Mesenchymal stem cell (in vitro differentiated cells and primary cell): ENCODE data around the gene HSFX2.

Experiments used
- DNase-seq: peaks from one replicate; pipeline ENCODE4 v3.0.0-alpha.2; 2013
- H2AFZ ChIP-seq: one replicate; pipeline ENCODE4 v1.6.1; 2013; ENCODE audit warnings: low read depth, mild to moderate bottlenecking, control low read depth, inconsistent platforms, low read length, moderate library complexity
- H2AK5ac ChIP-seq: 2 replicates; pipeline ENCODE4 v1.6.1; 2013; ENCODE audit warnings: low read length, moderate library complexity, mild to moderate bottlenecking, inconsistent platforms; ENCODE audit not compliant: severe bottlenecking
- H2BK120ac ChIP-seq: one replicate; pipeline ENCODE4 v1.6.1; 2013; ENCODE audit warnings: low read depth, mild to moderate bottlenecking, inconsistent platforms, low read length, moderate library complexity
- H2BK12ac ChIP-seq, 2 experiments: one replicate each; pipeline ENCODE4 v1.6.1; 2013; ENCODE audit warnings: inconsistent platforms in 2 of 2, low read length in 2 of 2, mild to moderate bottlenecking in 2 of 2, moderate library complexity in 2 of 2, control low read depth in 1 of 2
- H2BK15ac ChIP-seq: one replicate; pipeline ENCODE4 v1.6.1; 2013; ENCODE audit warnings: mild to moderate bottlenecking, low read depth, inconsistent platforms; ENCODE audit not compliant: poor library complexity, severe bottlenecking
- H2BK5ac ChIP-seq: 2 replicates; pipeline ENCODE4 v1.6.1; 2013; ENCODE audit warnings: low read depth, mild to moderate bottlenecking, low read length, control low read depth, inconsistent platforms; ENCODE audit not compliant: poor library complexity, severe bottlenecking
- H3K14ac ChIP-seq, 2 experiments: one replicate each; pipeline ENCODE4 v1.6.1; 2013; ENCODE audit warnings: inconsistent platforms in 2 of 2, low read length in 2 of 2, control low read depth in 1 of 2, mild to moderate bottlenecking in 1 of 2, moderate library complexity in 1 of 2
- H3K18ac ChIP-seq, 2 experiments: one replicate each; pipeline ENCODE4 v1.6.1; 2013; ENCODE audit warnings: inconsistent platforms in 2 of 2, low read length in 2 of 2, control low read depth in 1 of 2, low read depth in 1 of 2, mild to moderate bottlenecking in 1 of 2
- H3K23ac ChIP-seq, 2 experiments: one replicate each; pipeline ENCODE4 v1.6.1; 2013; ENCODE audit warnings: inconsistent platforms in 2 of 2, low read length in 2 of 2, mild to moderate bottlenecking in 2 of 2, moderate library complexity in 2 of 2, control low read depth in 1 of 2
- H3K27ac ChIP-seq: 2 replicates; pipeline ENCODE4 v1.5.1; 2013; ENCODE audit warnings: mild to moderate bottlenecking, moderate library complexity, low read length, control low read depth, inconsistent platforms; ENCODE audit not compliant: poor library complexity, severe bottlenecking
- H3K27me3 ChIP-seq, 2 experiments: 2 replicates each; pipeline versions ENCODE4 v1.6.1 to v1.7.0; 2013; ENCODE audit warnings: low read length in 2 of 2, mild to moderate bottlenecking in 2 of 2, moderate library complexity in 2 of 2, control low read depth in 1 of 2, inconsistent platforms in 1 of 2; ENCODE audit not compliant: control insufficient read depth in 1 of 2, insufficient read depth in 1 of 2
- H3K36me3 ChIP-seq, 2 experiments: 2 replicates each; pipeline versions ENCODE4 v1.6.1 to v1.7.0; 2013; ENCODE audit warnings: low read length in 2 of 2, control low read depth in 1 of 2, inconsistent platforms in 1 of 2, low read depth in 1 of 2, mild to moderate bottlenecking in 1 of 2; ENCODE audit not compliant: insufficient read depth in 2 of 2, control insufficient read depth in 1 of 2
- H3K4ac ChIP-seq, 2 experiments: one replicate each; pipeline ENCODE4 v1.6.1; 2013; ENCODE audit warnings: inconsistent platforms in 2 of 2, low read length in 2 of 2, mild to moderate bottlenecking in 2 of 2, moderate library complexity in 2 of 2, control low read depth in 1 of 2, low read depth in 1 of 2
- H3K4me1 ChIP-seq: 2 replicates; pipeline ENCODE4 v1.6.1; 2013; ENCODE audit warnings: low read depth, low read length, control low read depth; ENCODE audit not compliant: control insufficient read depth, insufficient read depth
- H3K4me2 ChIP-seq: 2 replicates; pipeline ENCODE4 v1.6.1; 2013; ENCODE audit warnings: low read length, mild to moderate bottlenecking, inconsistent platforms; ENCODE audit not compliant: poor library complexity, severe bottlenecking
- H3K4me3 ChIP-seq, 2 experiments: 2 replicates each; pipeline versions ENCODE4 v1.5.1 to v1.7.0; 2013; ENCODE audit warnings: low read length in 2 of 2, mild to moderate bottlenecking in 2 of 2, control low read depth in 1 of 2, low read depth in 1 of 2; ENCODE audit not compliant: insufficient read depth in 1 of 2
- H3K79me1 ChIP-seq: replicated peaks from 2 replicates; pipeline ENCODE4 v1.6.1; 2013; ENCODE audit warnings: mild to moderate bottlenecking, control low read depth, low read length, inconsistent platforms; ENCODE audit not compliant: poor library complexity, severe bottlenecking
- H3K9ac ChIP-seq: 2 replicates; pipeline ENCODE4 v1.7.0; 2013; ENCODE audit warnings: mild to moderate bottlenecking, low read length, moderate library complexity
- H3K9me3 ChIP-seq: 2 replicates; pipeline ENCODE4 v1.7.0; 2013; ENCODE audit warnings: mild to moderate bottlenecking, low read length; ENCODE audit not compliant: control insufficient read depth
- H4K8ac ChIP-seq: one replicate; pipeline ENCODE4 v1.6.1; 2013; ENCODE audit warnings: inconsistent platforms, mild to moderate bottlenecking, low read length, moderate library complexity
- H4K91ac ChIP-seq: one replicate; pipeline ENCODE4 v1.6.1; 2013; ENCODE audit warnings: mild to moderate bottlenecking, low read length, inconsistent platforms
- WGBS: methylation state at CpG from one replicate; pipeline ENCODE4 v1.1.7; 2013; ENCODE audit warnings: mixed read lengths; 5-methylcytosine and 5-hydroxymethylcytosine counted together

HSFX2 gene

GRCh38 chrX:149630681-149631233, 35.6 kb upstream of the HSFX2 start:
- H3K79me1 ChIP-seq, result peaks cover 3% of the 10 kb centered on the region
- H2BK5ac ChIP-seq, result no peak overlapping the region
- no peak overlapping the region for H3K23ac ChIP-seq
- H4K8ac ChIP-seq, result no peak overlapping the region
- no peak overlapping the region for H2AK5ac ChIP-seq
- H2BK15ac ChIP-seq, result no peak overlapping the region
- H2BK12ac ChIP-seq, result no peak overlapping the region
- peak overlapping the region; percentile 75 for H3K4me2 ChIP-seq
- H3K18ac ChIP-seq, result peak overlapping the region in 1 of 2 experiments; percentile 33
- peak overlapping the region; percentile 85 for H3K9ac ChIP-seq
- no peak overlapping the region for H3K14ac ChIP-seq
- DNase-seq, result peak; percentile 74
- H3K4me1 ChIP-seq, result peaks cover 7% of the 10 kb centered on the region
- WGBS, result 15% methylated on average over 6 of the region's 16 CpGs
- no peak overlapping the region for H3K4ac ChIP-seq
- peak overlapping the region; percentile 61 for H2AFZ ChIP-seq
- H3K36me3 ChIP-seq, result no peaks in the 10 kb centered on the region
- H3K27me3 ChIP-seq, result peaks cover 0 to 37% of the 10 kb centered on the region in 2 experiments
- H4K91ac ChIP-seq, result no peak overlapping the region
- H2BK120ac ChIP-seq, result no peak overlapping the region
- peak overlapping the region; percentile 86 to 92 for H3K4me3 ChIP-seq
- H3K9me3 ChIP-seq, result no peaks in the 10 kb centered on the region
- H3K27ac ChIP-seq, result peak overlapping the region; percentile 54

- H3K9me3 ChIP-seq, result no peaks in the 10 kb centered on the region
- no peak overlapping the region for H2AFZ ChIP-seq
- no peak overlapping the region for H3K14ac ChIP-seq
- H3K4me1 ChIP-seq, result peaks cover 7% of the 10 kb centered on the region
- H3K36me3 ChIP-seq, result no peaks in the 10 kb centered on the region
- H2BK12ac ChIP-seq, result no peak overlapping the region
- DNase-seq, result no peak
- peak overlapping the region; percentile 85 for H3K9ac ChIP-seq
- 91% methylated on average over 4 of the region's 5 CpGs for WGBS
- H2BK5ac ChIP-seq, result no peak overlapping the region
- H3K4me2 ChIP-seq, result peak overlapping the region; percentile 57
- H3K4ac ChIP-seq, result no peak overlapping the region
- no peak overlapping the region for H2BK120ac ChIP-seq
- no peak overlapping the region for H4K91ac ChIP-seq
- no peak overlapping the region for H3K18ac ChIP-seq
- peak overlapping the region in 1 of 2 experiments; percentile 86 for H3K4me3 ChIP-seq
- no peak overlapping the region for H2AK5ac ChIP-seq
- H2BK15ac ChIP-seq, result no peak overlapping the region
- H3K27me3 ChIP-seq, result peaks cover 0 to 28% of the 10 kb centered on the region in 2 experiments
- H3K23ac ChIP-seq, result no peak overlapping the region
- H4K8ac ChIP-seq, result no peak overlapping the region
- H3K27ac ChIP-seq, result no peak overlapping the region
- H3K79me1 ChIP-seq, result peaks cover 3% of the 10 kb centered on the region
Measured at GRCh38 chrX:149629730-149630387, 34.7 kb upstream of the HSFX2 start.

GRCh38 chrX:149628768-149629167, 33.7 kb upstream of the HSFX2 start:
- H4K8ac ChIP-seq, result no peak overlapping the region
- no peak overlapping the region for H2BK120ac ChIP-seq
- no peak overlapping the region for H3K9ac ChIP-seq

GRCh38 chrX:149628280-149628679, 33.2 kb upstream of the HSFX2 start:
- Histone ChIP-seq H3K4me2 (no peak overlapping the region), H3K27ac (no peak overlapping the region), H2BK12ac (no peak overlapping the region), H3K18ac (no peak overlapping the region), H2BK120ac (no peak overlapping the region), H3K4me1 (peaks cover 7% of the 10 kb centered on the region), H4K8ac (no peak overlapping the region), H2BK5ac (no peak overlapping the region), H3K79me1 (peaks cover 3% of the 10 kb centered on the region), H3K14ac (no peak overlapping the region), H3K4ac (no peak overlapping the region), H3K27me3 (peaks cover 0 to 14% of the 10 kb centered on the region in 2 experiments), H3K9me3 (no peaks in the 10 kb centered on the region), H3K4me3 (no peak overlapping the region), H2BK15ac (no peak overlapping the region), H2AFZ (no peak overlapping the region), H3K9ac (no peak overlapping the region), H3K36me3 (no peaks in the 10 kb centered on the region), H2AK5ac (no peak overlapping the region), H4K91ac (no peak overlapping the region), H3K23ac (no peak overlapping the region)
- WGBS, result 91% methylated on average over 3 of the region's 3 CpGs
- DNase-seq, result no peak

More at GRCh38 chrX:149628768-149629167, 33.7 kb upstream of the HSFX2 start:
- no peak overlapping the region for H3K18ac ChIP-seq
- H2BK5ac ChIP-seq, result no peak overlapping the region
- no peaks in the 10 kb centered on the region for H3K36me3 ChIP-seq
- DNase-seq, result no peak
- no peak overlapping the region for H2BK12ac ChIP-seq
- H2AK5ac ChIP-seq, result no peak overlapping the region
- WGBS, result 100% methylated on average over 2 of the region's 2 CpGs
- H3K14ac ChIP-seq, result no peak overlapping the region
- no peak overlapping the region for H3K23ac ChIP-seq
- H2AFZ ChIP-seq, result no peak overlapping the region
- H3K4me2 ChIP-seq, result no peak overlapping the region
- no peak overlapping the region for H2BK15ac ChIP-seq
- H3K4ac ChIP-seq, result no peak overlapping the region
- peaks cover 3% of the 10 kb centered on the region for H3K79me1 ChIP-seq
- peaks cover 0 to 19% of the 10 kb centered on the region in 2 experiments for H3K27me3 ChIP-seq
- H3K4me3 ChIP-seq, result no peak overlapping the region
- no peak overlapping the region for H3K27ac ChIP-seq
- peaks cover 7% of the 10 kb centered on the region for H3K4me1 ChIP-seq
- H3K9me3 ChIP-seq, result no peaks in the 10 kb centered on the region
- H4K91ac ChIP-seq, result no peak overlapping the region
